Measurements from ENCODE around the gene C6orf15.

DNA sequence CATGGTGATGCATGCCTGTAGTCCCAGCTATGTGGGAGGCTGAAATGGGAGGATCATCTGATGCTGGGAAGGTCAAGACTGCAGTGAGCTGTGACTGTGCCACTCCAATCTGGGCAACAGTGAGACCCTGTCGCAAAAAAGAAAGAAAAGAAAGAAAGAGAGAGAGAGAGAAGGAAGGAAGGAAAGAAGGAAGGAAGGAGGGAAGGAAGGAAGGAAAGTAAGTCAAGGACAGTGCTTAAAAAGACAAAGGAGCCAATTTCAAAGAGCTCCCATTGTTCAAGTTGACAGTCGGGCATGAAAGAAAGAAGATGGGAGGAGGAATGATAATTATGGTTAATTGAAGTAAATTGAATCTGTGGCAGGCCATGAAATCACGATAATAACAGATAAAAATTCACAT is 16.2 kb downstream of the C6orf15 start:
- TF ChIP-seq CTCF (conservative IDR thresholded peaks at IDR 0.05; ENCODE audit: low read depth, low read length) (no peak), EZH2 (IDR thresholded peaks at IDR 0.05; ENCODE audit: low read length, unreplicated experiment) (no peak)

All from PC-3 (cell line).